CD4-positive, alpha-beta T cell treated with Interleukin-15 for 4 hours (primary cell): ENCODE results near the gene LAPTM5.
A peak's percentile ranks its signal among the peaks of the same experiment; 100 is the strongest.

Experiments
- DNase-seq: peaks from one replicate; pipeline ENCODE4 v3.0.0-alpha.2; 2020; ENCODE audit warnings: low spot score

The LAPTM5 gene

GRCh38 chr1:30787266-30787665, 29.7 kb upstream of the LAPTM5 start:
- DNase-seq, result no peak

GRCh38 chr1:30786264-30786991, 28.9 kb upstream of the LAPTM5 start:
- no peak for DNase-seq

GRCh38 chr1:30785714-30786113, 28.1 kb upstream of the LAPTM5 start:
- DNase-seq, result no peak

GRCh38 chr1:30785181-30785580, 27.6 kb upstream of the LAPTM5 start:
- no peak for DNase-seq

GRCh38 chr1:30783256-30783915, 25.8 kb upstream of the LAPTM5 start:
- no peak for DNase-seq

- peak; percentile 64 for DNase-seq
These were observed 25.0 kb upstream of the LAPTM5 start for GRCh38 chr1:30782361-30783255.

- DNase-seq, result no peak
These were observed 24.3 kb upstream of the LAPTM5 start for GRCh38 chr1:30781906-30782305.

GRCh38 chr1:30780409-30780808, 22.8 kb upstream of the LAPTM5 start:
- no peak for DNase-seq

- peak; percentile 92 for DNase-seq
These were observed 21.9 kb upstream of the LAPTM5 start for GRCh38 chr1:30779294-30780071.

- no peak for DNase-seq
These were observed 21.4 kb upstream of the LAPTM5 start for GRCh38 chr1:30778979-30779293.

GRCh38 chr1:30778154-30778978, 20.8 kb upstream of the LAPTM5 start:
- no peak for DNase-seq

- DNase-seq, result no peak
These were observed 20.3 kb upstream of the LAPTM5 start for GRCh38 chr1:30777904-30778153.

GRCh38 chr1:30777060-30777903, 19.7 kb upstream of the LAPTM5 start:
- DNase-seq, result no peak

- no peak for DNase-seq
These were observed 18.8 kb upstream of the LAPTM5 start for GRCh38 chr1:30776097-30777059.

GRCh38 chr1:30775433-30775975, 17.9 kb upstream of the LAPTM5 start:
- DNase-seq, result no peak

GRCh38 chr1:30774550-30775432, 17.2 kb upstream of the LAPTM5 start:
- DNase-seq, result no peak

- no peak for DNase-seq
These were observed 16.3 kb upstream of the LAPTM5 start for GRCh38 chr1:30773722-30774358.

GRCh38 chr1:30771005-30771404, 13.4 kb upstream of the LAPTM5 start:
- no peak for DNase-seq
